ENCODE data around the gene POMGNT1. TPM values are rescaled to one million over a fixed set of nuclear protein-coding genes. Genes with fewer than 3 reads are reported as not detected.

Gene POMGNT1
- total RNA-seq, 1 donor from 2014 or later, result 96.9 TPM

DNA sequence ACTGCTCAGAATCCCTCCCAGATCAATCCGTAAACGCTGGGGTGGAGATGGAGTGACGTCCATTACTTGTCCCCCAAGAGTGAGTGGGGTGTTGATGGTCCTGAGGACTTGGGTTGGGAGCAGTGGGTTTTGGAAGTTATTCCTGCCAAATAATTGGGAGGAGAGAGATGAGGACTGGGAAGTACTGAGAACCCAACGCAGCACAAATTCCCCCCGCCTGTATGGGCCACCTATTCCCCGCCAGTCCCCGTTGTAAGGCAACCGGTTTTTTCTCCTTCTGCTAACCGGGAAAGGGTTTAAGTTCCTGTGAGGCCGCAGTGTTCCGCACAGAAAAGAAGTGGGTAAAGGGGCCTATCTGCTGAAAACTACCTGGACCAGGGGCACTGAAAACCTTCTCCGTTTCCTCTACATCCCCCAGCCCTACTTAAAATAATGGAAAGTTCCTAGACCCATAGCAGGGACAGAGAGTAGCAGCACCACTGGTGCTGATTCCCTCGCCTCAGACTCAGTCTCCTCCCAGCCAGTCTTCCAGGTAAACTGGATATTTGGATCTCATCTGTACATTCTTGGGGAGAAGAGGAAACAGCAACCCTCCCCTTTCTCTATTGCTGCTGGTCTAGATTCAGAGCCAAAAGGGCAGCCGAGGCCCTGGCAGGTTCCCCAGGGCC is 5.6 kb upstream of the POMGNT1 start:
- no peaks in the 10 kb centered on the region for H3K27me3 ChIP-seq (ENCODE audit: control insufficient read depth, insufficient read depth, low read length)
- no peaks in the 10 kb centered on the region for H3K36me3 ChIP-seq (ENCODE audit: control insufficient read depth, insufficient read depth, low read length)
- H3K4me3 ChIP-seq (ENCODE audit: low read depth, low read length), result peak overlapping the region; percentile 77
- TF ChIP-seq, protein P1, sequence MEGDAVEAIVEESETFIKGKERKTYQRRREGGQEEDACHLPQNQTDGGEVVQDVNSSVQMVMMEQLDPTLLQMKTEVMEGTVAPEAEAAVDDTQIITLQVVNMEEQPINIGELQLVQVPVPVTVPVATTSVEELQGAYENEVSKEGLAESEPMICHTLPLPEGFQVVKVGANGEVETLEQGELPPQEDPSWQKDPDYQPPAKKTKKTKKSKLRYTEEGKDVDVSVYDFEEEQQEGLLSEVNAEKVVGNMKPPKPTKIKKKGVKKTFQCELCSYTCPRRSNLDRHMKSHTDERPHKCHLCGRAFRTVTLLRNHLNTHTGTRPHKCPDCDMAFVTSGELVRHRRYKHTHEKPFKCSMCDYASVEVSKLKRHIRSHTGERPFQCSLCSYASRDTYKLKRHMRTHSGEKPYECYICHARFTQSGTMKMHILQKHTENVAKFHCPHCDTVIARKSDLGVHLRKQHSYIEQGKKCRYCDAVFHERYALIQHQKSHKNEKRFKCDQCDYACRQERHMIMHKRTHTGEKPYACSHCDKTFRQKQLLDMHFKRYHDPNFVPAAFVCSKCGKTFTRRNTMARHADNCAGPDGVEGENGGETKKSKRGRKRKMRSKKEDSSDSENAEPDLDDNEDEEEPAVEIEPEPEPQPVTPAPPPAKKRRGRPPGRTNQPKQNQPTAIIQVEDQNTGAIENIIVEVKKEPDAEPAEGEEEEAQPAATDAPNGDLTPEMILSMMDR (IDR thresholded peaks at IDR 0.05; ENCODE audit: insufficient read depth, low read length, poor library complexity, severe bottlenecking), result no peak
- no peak for DNase-seq (ENCODE audit: low read depth)

DNA sequence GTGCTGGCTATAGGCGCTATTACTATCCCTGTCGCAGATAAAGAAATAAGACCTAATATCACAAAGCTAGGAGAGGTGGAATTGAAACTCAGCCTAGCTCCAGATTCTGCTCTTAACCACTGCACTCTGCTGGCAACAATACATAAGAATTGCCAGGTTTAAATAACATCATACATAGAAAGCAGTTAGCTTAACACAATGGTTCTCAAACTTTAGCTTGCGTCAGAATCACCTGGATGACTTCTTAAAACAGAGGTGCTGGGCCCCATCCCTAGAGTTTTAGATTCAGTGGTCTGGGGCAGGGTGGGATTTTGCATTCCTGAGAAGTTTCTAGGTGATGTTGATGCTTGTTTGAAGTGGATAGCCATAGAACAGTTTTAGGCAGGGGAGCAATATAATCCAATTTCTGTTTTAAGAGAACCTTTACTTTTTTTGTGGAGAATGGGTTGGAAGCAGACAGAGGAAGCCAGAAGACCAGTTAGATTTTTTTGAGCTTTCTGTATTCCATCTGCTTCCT is 1.1 kb upstream of the POMGNT1 start:
- no peaks in the 10 kb centered on the region for H3K36me3 ChIP-seq (ENCODE audit: control insufficient read depth, insufficient read depth, low read length)
- no peaks in the 10 kb centered on the region for H3K27me3 ChIP-seq (ENCODE audit: control insufficient read depth, insufficient read depth, low read length)
- TF ChIP-seq, protein P1 (IDR thresholded peaks at IDR 0.05; ENCODE audit: insufficient read depth, low read length, poor library complexity, severe bottlenecking), result no peak
- H3K4me3 ChIP-seq (ENCODE audit: low read depth, low read length), result no peak overlapping the region
- no peak for DNase-seq (ENCODE audit: low read depth)

- Histone ChIP-seq H3K27me3 (ENCODE audit: control insufficient read depth, insufficient read depth, low read length) (no peaks in the 10 kb centered on the region), H3K4me3 (ENCODE audit: low read depth, low read length) (peak overlapping the region; percentile 75), H3K36me3 (ENCODE audit: control insufficient read depth, insufficient read depth, low read length) (peaks cover 1% of the 10 kb centered on the region)
- DNase-seq (ENCODE audit: low read depth), result no peak
- TF ChIP-seq, protein P1 (IDR thresholded peaks at IDR 0.05; ENCODE audit: insufficient read depth, low read length, poor library complexity, severe bottlenecking), result no peak
Measured at GRCh38 chr1:46197560-46197963, 672 bp downstream of the POMGNT1 start.

DNA sequence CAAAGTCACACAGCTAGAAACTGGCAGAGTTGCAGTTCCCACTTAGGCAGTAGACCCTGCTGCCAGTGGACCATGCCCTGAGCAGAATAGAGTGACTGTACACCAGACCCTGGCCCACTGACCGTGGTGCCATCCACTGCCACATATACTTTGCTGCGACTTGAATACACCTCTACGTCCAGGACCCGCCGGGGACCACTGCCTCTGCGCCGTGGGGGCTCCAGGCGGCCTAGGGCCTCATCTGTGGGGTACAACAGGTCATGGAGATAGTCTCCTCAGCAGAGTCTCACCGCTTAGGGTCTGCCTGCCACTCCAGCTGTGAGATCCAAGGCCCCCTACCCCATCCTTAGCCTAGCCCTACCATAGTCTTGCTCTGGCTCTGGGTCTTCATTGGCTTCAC is 1.6 kb downstream of the POMGNT1 start:
- H3K36me3 ChIP-seq (ENCODE audit: control insufficient read depth, insufficient read depth, low read length), result peaks cover 1% of the 10 kb centered on the region

GRCh38 chr1:46194641-46195193 is 3.5 kb downstream of the POMGNT1 start:
- TF ChIP-seq, protein P1 (IDR thresholded peaks at IDR 0.05; ENCODE audit: insufficient read depth, low read length, poor library complexity, severe bottlenecking), result no peak
- no peaks in the 10 kb centered on the region for H3K27me3 ChIP-seq (ENCODE audit: control insufficient read depth, insufficient read depth, low read length)
- DNase-seq (ENCODE audit: low read depth), result no peak
- no peak overlapping the region for H3K4me3 ChIP-seq (ENCODE audit: low read depth, low read length)
- peaks cover 1% of the 10 kb centered on the region for H3K36me3 ChIP-seq (ENCODE audit: control insufficient read depth, insufficient read depth, low read length)

More for the DNA sequence above, 1.6 kb downstream of the POMGNT1 start:
- Histone ChIP-seq H3K27me3 (ENCODE audit: control insufficient read depth, insufficient read depth, low read length) (no peaks in the 10 kb centered on the region), H3K4me3 (ENCODE audit: low read depth, low read length) (no peak overlapping the region)
- no peak for DNase-seq (ENCODE audit: low read depth)
- TF ChIP-seq, protein P1 (IDR thresholded peaks at IDR 0.05; ENCODE audit: insufficient read depth, low read length, poor library complexity, severe bottlenecking), result no peak

Data from kidney epithelial cell (primary cell).